OCI-LY1 (cell line): ENCODE results near the gene POU6F2.

ENCODE experiments used
- H2AFZ ChIP-seq: fragments of 200-600 bp; sonication (generic), shearing (Covaris generic); 2 replicates; pipeline ENCODE4 v1.6.0; 2014; ENCODE audit warnings: antibody characterized with exemption, mild to moderate bottlenecking, low read length
- H3F3A ChIP-seq: fragments of 200-600 bp; sonication (generic), shearing (Covaris generic); 2 replicates; pipeline ENCODE4 v1.6.0; 2014; ENCODE audit warnings: mild to moderate bottlenecking, antibody characterized with exemption, low read length, moderate library complexity; ENCODE audit not compliant: insufficient read depth
- H3K27ac ChIP-seq: fragments of 200-600 bp; sonication (generic); 2 replicates; pipeline ENCODE4 v1.5.1; 2014; ENCODE audit warnings: low read length, mixed run types, mild to moderate bottlenecking, low read depth; ENCODE audit not compliant: poor library complexity, severe bottlenecking
- H3K27me3 ChIP-seq: fragments of 200-600 bp; sonication (generic); 2 replicates; pipeline ENCODE4 v1.6.0; 2014; ENCODE audit warnings: antibody characterized with exemption, mild to moderate bottlenecking, low read length, moderate library complexity; ENCODE audit not compliant: insufficient read depth
- H3K36me3 ChIP-seq: fragments of 200-600 bp; sonication (generic); 2 replicates; pipeline ENCODE4 v1.6.1; 2014; ENCODE audit warnings: mild to moderate bottlenecking, antibody characterized with exemption, low read length, moderate library complexity, mixed read lengths; ENCODE audit not compliant: insufficient read depth
- H3K4me1 ChIP-seq: fragments of 200-600 bp; sonication (generic); 2 replicates; pipeline ENCODE4 v1.5.1; 2014; ENCODE audit warnings: mild to moderate bottlenecking, low read length, moderate library complexity; ENCODE audit not compliant: insufficient read depth, severe bottlenecking
- H3K4me2 ChIP-seq: fragments of 200-600 bp; sonication (generic), shearing (Covaris generic); 2 replicates; pipeline ENCODE4 v1.6.1; 2014; ENCODE audit warnings: low read length
- H3K4me3 ChIP-seq: fragments of 200-600 bp; sonication (generic); 2 replicates; pipeline ENCODE4 v1.5.1; 2014; ENCODE audit warnings: low read length, low read depth, mild to moderate bottlenecking, mixed read lengths; ENCODE audit not compliant: poor library complexity, severe bottlenecking
- H3K79me2 ChIP-seq: fragments of 200-600 bp; shearing (Covaris generic); 2 replicates; pipeline ENCODE4 v1.6.1; 2016; ENCODE audit warnings: mixed run types, low read length, mixed read lengths; ENCODE audit not compliant: insufficient read depth
- H3K9ac ChIP-seq: fragments of 200-600 bp; sonication (generic), shearing (Covaris generic); 2 replicates; pipeline ENCODE4 v1.6.1; 2014; ENCODE audit warnings: mild to moderate bottlenecking, low read length, mixed read lengths
- H3K9me2 ChIP-seq: fragments of 200-600 bp; sonication (generic), shearing (Covaris generic); 2 replicates; pipeline ENCODE4 v1.6.1; 2014; ENCODE audit warnings: low read depth, mild to moderate bottlenecking, low read length, mixed read lengths
- H3K9me3 ChIP-seq: fragments of 200-600 bp; shearing (Covaris generic); 2 replicates; pipeline ENCODE4 v1.6.1; 2014; ENCODE audit warnings: low read length, mixed read lengths
- H4K20me1 ChIP-seq: fragments of 200-600 bp; sonication (generic), shearing (Covaris generic); 2 replicates; pipeline ENCODE4 v1.6.0; 2016; ENCODE audit warnings: mild to moderate bottlenecking, low read length; ENCODE audit not compliant: insufficient read depth
- EZH2 ChIP-seq: fragments of 200-600 bp; sonication (generic), shearing (Covaris generic); IDR thresholded peaks from 2 replicates; pipeline ENCODE4 v1.8.0; 2017; ENCODE audit warnings: borderline replicate concordance, mixed run types, mild to moderate bottlenecking, antibody characterized with exemption, low read length, moderate library complexity, mixed read lengths
- TF ChIP-seq, protein P1 (sequence below): fragments of 200-600 bp; sonication (generic), shearing (Covaris generic); IDR thresholded peaks from 2 replicates; pipeline ENCODE4 v1.5.1; 2017; ENCODE audit warnings: mild to moderate bottlenecking, antibody characterized with exemption, low read length, moderate library complexity, mixed read lengths

POU6F2 gene

GRCh38 chr7:38936641-38937040, 41.1 kb upstream of the POU6F2 start:
- no peak for TF ChIP-seq EZH2
- TF ChIP-seq, protein P1, sequence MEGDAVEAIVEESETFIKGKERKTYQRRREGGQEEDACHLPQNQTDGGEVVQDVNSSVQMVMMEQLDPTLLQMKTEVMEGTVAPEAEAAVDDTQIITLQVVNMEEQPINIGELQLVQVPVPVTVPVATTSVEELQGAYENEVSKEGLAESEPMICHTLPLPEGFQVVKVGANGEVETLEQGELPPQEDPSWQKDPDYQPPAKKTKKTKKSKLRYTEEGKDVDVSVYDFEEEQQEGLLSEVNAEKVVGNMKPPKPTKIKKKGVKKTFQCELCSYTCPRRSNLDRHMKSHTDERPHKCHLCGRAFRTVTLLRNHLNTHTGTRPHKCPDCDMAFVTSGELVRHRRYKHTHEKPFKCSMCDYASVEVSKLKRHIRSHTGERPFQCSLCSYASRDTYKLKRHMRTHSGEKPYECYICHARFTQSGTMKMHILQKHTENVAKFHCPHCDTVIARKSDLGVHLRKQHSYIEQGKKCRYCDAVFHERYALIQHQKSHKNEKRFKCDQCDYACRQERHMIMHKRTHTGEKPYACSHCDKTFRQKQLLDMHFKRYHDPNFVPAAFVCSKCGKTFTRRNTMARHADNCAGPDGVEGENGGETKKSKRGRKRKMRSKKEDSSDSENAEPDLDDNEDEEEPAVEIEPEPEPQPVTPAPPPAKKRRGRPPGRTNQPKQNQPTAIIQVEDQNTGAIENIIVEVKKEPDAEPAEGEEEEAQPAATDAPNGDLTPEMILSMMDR = no peak
- Histone ChIP-seq H4K20me1 (no peaks in the 10 kb centered on the region), H3K9me2 (no peaks in the 10 kb centered on the region), H3K79me2 (no peaks in the 10 kb centered on the region), H3K27me3 (no peaks in the 10 kb centered on the region), H3K4me2 (no peak overlapping the region), H3K27ac (no peak overlapping the region), H3K4me1 (no peaks in the 10 kb centered on the region), H3K9me3 (no peaks in the 10 kb centered on the region), H3K36me3 (no peaks in the 10 kb centered on the region), H3K4me3 (no peak overlapping the region), H3K9ac (no peak overlapping the region), H3F3A (no peaks in the 10 kb centered on the region), H2AFZ (no peak overlapping the region)

DNA sequence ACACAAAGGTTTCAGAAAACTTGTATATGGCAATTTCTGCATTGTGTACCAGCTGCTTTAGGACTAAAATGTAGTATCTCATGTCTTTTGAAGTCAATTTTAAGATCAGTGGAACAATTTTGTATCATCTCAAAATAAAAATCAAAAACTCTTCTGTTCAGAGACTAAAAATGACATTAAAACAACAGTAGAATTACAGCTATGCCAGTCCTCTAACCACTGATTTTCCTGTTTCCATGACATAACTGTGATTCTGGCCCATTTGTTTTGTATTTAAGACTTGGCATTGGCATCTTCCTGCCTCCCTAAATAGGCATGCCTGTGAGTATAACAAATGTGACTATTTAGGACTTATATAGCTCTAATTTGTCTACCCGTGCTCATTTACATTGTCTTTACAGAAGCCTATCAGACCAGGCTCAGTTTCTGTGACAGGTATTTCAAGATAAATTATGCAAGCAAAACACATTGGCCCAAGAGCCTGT, 39.7 kb upstream of the POU6F2 start:
- Histone ChIP-seq H3K9ac (no peak overlapping the region), H3K4me2 (no peak overlapping the region), H3K27ac (no peak overlapping the region), H3K9me3 (no peaks in the 10 kb centered on the region), H3K4me3 (no peak overlapping the region), H3K36me3 (no peaks in the 10 kb centered on the region), H3F3A (no peaks in the 10 kb centered on the region), H3K9me2 (no peaks in the 10 kb centered on the region), H4K20me1 (no peaks in the 10 kb centered on the region), H3K27me3 (no peaks in the 10 kb centered on the region), H3K79me2 (no peaks in the 10 kb centered on the region), H2AFZ (no peak overlapping the region), H3K4me1 (no peaks in the 10 kb centered on the region)
- TF ChIP-seq, protein P1 = no peak
- TF ChIP-seq EZH2 = no peak

- Histone ChIP-seq H2AFZ (no peak overlapping the region), H3K27ac (no peak overlapping the region), H3K36me3 (no peaks in the 10 kb centered on the region), H3K9ac (no peak overlapping the region), H3K4me2 (no peak overlapping the region), H3F3A (no peaks in the 10 kb centered on the region), H3K4me3 (no peak overlapping the region), H3K4me1 (no peaks in the 10 kb centered on the region), H3K9me2 (no peaks in the 10 kb centered on the region), H3K79me2 (no peaks in the 10 kb centered on the region), H4K20me1 (no peaks in the 10 kb centered on the region), H3K9me3 (no peaks in the 10 kb centered on the region), H3K27me3 (no peaks in the 10 kb centered on the region)
- TF ChIP-seq, protein P1 = no peak
- TF ChIP-seq EZH2 = no peak
These were observed 39.1 kb upstream of the POU6F2 start for GRCh38 chr7:38938589-38938988.
